Right lung (tissue), 10 donors: Measurements from ENCODE around the gene COG7. TPM values are rescaled to one million over a fixed set of nuclear protein-coding genes. Genes with fewer than 3 reads are reported as not detected.
"Not testable (repeated sequence)": the region's sequence is repeated elsewhere in the genome, so short reads cannot be mapped to it uniquely, and the experiment has no call there.

Experiments
- DNase-seq, 2 donors: peaks; one replicate each; pipeline ENCODE4 v3.0.0-alpha.2; 2013
- long read RNA-seq, 8 donors: transcript quantifications; one replicate each; lab custom pipeline, GENCODE V29; 2026
- polyA plus RNA-seq, 5 donors: library from polyadenylated mRNA; unstranded; fragments of 120-200 nt; gene quantifications; one replicate each; pipeline versions ENCODE4 v1.2.1 to v1.2.3, GENCODE V29; 2013; ENCODE audit warnings: inconsistent platforms in 1 of 5, low replicate concordance in 1 of 5; ENCODE audit not compliant: insufficient read length in 5 of 5, insufficient read depth in 1 of 5

COG7 gene
- polyA plus RNA-seq = 10 to 100 TPM; 25.6 to 39.7 (median 33.0) TPM
- long read RNA-seq, donor 1, partial matches to known transcripts = 8 of 11 reads
- long read RNA-seq, donor 1, other reads (novel, unspliced or antisense) = 0 of 11 reads
- long read RNA-seq, donor 2 = 0 reads
- long read RNA-seq, donor 3, partial matches to known transcripts = 6 of 10 reads
- long read RNA-seq, donor 3, other reads (novel, unspliced or antisense) = 0 of 10 reads
- long read RNA-seq, donor 4, partial matches to known transcripts = 0 of 3 reads
- long read RNA-seq, donor 4, other reads (novel, unspliced or antisense) = 0 of 3 reads
- long read RNA-seq, donor 5, partial matches to known transcripts = 5 of 10 reads
- long read RNA-seq, donor 5, other reads (novel, unspliced or antisense) = 0 of 10 reads
- long read RNA-seq, donor 6, partial matches to known transcripts = 0 of 4 reads
- long read RNA-seq, donor 6, other reads (novel, unspliced or antisense) = 0 of 4 reads
- long read RNA-seq, donor 7, partial matches to known transcripts = 0 of 5 reads
- long read RNA-seq, donor 7, other reads (novel, unspliced or antisense) = 0 of 5 reads
- long read RNA-seq, donor 8, partial matches to known transcripts = 0 of 2 reads
- long read RNA-seq, donor 8, other reads (novel, unspliced or antisense) = 0 of 2 reads

DNA sequence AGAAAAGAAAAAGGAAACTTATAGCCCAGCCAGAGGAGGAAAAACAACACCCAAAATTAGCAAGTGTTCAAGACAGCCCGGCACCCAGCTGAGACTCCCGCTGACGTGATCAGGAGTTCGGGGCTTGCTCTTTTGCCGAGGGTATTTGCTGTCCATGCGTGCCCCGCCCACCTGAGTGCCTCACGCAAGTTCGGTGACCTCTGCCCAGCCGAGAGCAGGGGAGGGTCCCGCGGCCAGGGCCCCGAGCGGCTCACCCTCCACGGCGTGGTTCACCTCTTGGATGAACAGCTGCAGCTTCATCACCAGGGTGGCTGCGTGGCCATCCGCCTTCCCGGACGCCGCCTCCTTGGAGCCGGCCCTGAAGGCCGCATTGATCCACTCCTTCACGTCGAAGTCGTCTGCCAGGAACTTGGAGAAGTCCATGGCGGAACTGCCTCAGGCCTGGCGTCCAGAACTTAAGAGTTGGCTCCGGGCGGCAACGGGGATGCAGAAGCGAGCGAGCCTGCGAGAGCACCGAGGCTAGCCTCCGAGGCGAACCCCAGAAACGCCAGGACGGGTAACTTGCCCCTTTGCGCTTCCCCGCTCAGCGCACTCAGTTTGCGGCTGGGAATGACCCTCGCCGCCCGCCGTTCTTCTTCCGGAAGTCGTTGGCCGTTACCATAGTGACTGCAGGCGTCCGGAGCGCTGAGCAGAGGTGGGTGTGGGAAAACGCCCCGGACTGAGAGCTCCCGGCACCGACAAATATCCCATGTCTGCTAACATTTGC, at the start of gene COG7:
TSS of gene COG7 (minus strand) at position 618 of the 766 bp plus-strand sequence. CDS start at position 423, 195 bp downstream.
- peak; percentile 89 to 91 for DNase-seq

GRCh38 chr16:23502466-23502865, 49.5 kb upstream of the COG7 start:
- no peak for DNase-seq

GRCh38 chr16:23501291-23501690, 48.3 kb upstream of the COG7 start:
- DNase-seq = no peak

GRCh38 chr16:23500862-23501225, 47.9 kb upstream of the COG7 start:
- DNase-seq = no peak

GRCh38 chr16:23500212-23500861, 47.3 kb upstream of the COG7 start:
- DNase-seq = no peak

DNA sequence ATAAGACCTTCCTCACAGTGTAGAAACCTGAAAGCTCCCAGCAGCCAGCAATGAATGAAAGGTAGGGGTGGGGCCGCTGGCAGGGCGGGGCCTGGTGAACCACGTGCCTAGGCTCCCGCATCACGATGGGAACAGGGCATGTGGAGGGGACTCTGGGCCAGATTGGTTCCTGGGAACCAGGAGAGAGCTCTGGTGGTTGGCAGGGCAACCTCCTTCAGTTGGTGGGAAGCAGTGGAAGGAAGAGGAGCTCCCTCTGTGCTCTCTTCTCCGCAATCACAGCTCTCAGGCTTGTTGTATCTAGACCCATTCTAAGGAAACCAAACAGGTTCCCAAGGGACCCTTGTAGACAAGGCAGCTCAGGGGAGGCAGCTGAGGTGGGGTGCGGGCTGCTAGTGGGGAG, 46.8 kb upstream of the COG7 start:
- no peak for DNase-seq

GRCh38 chr16:23498863-23499262, 45.9 kb upstream of the COG7 start:
- no peak for DNase-seq

DNA sequence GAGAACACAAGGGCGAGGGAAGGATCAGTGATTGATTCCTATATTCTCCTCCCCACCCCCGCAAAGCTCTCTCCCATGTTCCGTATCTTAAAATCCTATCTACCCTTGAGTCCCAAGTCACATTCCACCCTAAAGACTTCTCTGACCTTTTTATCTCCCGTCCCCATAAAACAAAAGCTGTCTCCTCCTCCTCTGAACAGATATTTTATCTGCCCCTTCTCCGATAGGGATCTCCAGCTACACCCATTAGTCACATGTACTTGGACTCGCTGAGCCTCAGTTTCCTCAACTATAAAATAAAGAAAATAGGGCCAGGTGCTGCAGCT, 44.5 kb upstream of the COG7 start:
- no peak for DNase-seq

GRCh38 chr16:23496821-23497542, 44.0 kb upstream of the COG7 start:
- DNase-seq = no peak

- DNase-seq = no peak
Measured at GRCh38 chr16:23495671-23496070, 42.7 kb upstream of the COG7 start.

DNA sequence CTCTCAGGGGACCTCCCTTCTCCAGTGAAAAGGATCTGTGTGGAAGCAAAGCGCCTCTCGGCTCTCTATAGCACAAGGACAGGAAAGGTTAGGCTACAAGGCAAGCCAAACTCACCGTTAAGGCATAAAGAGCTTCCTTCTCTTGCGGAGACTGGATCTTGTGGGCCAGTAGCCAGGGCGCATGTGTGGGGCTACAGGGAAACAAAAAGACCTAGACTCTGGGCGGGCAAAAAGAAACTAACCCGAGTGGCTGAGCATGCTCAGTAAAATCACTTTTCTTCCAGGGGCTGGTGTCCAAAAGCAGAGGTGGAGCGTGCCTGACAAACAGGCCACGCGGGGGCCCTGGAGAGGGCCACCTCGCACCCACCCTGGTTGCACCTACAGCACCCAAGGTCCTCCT, 41.2 kb upstream of the COG7 start:
- DNase-seq = no peak

GRCh38 chr16:23491490-23492391, 38.8 kb upstream of the COG7 start:
- no peak for DNase-seq

DNA sequence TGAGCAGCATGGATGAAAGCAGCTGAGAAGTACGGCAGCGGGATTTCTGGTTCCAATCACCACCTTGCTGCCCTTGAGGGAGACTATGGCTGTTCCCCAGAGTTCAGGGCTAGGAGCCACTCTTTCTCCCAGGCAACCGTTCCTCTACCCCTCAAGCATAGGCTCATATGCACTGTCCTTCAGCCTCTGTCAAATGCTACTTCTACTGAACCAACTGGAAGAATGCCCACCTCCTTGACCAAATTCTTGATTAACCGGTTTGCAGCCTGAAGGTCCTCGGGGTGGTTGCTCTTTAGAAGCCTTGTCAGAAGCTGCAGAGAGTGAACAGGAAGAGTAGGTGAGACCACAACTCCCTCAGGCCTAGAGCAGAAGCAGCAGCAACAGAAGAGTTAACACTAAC, 33.5 kb upstream of the COG7 start:
- peak in 1 of 2 donors; percentile 64 for DNase-seq

DNA sequence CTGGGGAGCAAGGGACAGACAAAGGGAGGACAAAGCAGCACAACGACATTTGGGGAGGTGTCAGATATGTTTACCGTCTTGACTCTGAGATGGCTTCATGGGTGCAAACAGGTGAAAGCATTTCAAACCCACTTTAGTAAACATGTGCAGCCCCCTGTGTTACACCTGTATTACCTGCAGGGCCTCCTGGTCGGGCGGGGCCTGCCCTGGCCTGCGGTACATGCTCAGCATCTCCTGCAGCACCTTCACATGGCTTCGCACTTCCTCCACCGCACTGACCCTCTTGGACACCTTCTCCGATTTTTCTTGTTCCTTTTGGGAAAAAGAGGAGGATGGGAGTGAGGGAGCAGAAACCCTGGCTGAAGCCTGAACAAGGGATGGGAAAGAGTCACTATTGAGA, 32.9 kb upstream of the COG7 start:
- DNase-seq = no peak

DNA sequence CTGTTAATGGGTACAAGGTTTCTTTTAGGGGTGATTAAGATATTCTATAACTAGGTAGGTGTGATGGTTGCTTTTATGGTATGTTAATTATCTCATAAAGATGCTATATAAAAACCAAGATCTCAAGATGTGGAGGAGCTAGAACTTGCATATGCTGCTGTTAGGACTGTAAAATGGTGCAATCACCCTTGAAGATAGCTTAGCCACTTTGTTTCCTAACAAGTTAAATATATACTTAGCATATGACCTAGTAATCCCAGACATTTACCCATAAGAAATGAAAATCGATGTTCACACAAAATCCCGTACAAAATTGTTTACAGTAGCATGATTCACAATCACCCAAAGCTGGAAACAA, 32.2 kb upstream of the COG7 start:
- DNase-seq = no peak

DNA sequence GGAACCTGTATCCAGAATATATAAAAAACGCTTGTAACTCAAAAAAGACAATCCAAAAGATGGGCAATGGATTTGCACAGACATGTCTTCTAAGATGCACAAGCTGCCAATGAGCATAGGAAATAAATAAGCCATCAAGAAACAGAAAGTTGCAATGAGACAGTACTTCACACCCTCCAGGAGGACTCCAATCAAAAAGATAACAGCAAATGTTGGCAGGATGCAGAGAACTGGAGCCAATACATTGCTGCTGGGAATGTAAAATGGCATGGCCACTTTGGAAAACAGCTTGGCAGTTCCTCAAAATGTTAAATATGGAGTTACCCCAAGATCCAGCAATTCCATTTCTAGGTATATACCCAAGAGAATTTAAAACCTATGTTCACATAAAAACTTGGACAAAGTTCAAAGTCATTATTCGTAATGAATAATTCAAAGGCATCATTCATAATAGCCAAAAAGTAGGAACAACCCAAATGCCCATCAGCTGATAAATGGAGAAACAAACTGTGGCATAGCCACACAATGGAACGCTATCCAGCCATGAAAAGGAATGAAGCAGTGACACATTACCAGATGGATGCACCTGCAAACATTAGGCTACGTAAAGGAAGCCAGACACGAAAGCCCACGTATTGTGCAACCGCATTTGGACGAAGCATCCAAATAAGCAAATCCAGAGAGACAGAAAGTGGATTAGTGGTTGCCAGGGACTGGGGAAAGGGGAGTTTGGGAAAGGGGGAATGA, 31.7 kb upstream of the COG7 start:
- DNase-seq = no peak

- DNase-seq = not testable (repeated sequence)
Measured at GRCh38 chr16:23483492-23483891, 30.5 kb upstream of the COG7 start.

DNA sequence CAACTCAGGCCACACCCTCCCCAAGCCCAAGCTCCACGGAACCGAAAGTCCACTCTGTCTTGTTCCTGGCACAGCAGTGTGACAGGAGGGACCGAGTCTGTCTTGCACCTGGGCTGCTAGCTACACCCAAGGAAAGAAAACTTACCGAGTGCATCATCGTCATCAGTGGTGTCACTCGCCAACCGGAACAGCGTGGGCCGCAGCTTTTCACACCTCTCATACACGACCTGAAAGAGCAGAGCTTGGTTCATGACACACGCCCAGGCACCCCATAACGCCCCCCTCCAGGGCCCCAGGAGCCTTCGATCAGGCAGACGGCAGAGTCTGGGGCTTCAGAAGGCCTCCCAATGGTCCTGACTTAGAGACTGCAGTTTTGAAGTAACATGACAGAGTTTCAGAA, 29.8 kb upstream of the COG7 start:
- DNase-seq = no peak

GRCh38 chr16:23480257-23480656, 27.3 kb upstream of the COG7 start:
- DNase-seq = no peak

GRCh38 chr16:23479138-23479537, 26.1 kb upstream of the COG7 start:
- no peak for DNase-seq
